ENCODE results near the gene ARHGEF10L.
A peak's percentile ranks its signal among the peaks of the same experiment; 100 is the strongest.
"Not testable (repeated sequence)": the region's sequence is repeated elsewhere in the genome, so short reads cannot be mapped to it uniquely, and the experiment has no call there.

Gene ARHGEF10L

DNA sequence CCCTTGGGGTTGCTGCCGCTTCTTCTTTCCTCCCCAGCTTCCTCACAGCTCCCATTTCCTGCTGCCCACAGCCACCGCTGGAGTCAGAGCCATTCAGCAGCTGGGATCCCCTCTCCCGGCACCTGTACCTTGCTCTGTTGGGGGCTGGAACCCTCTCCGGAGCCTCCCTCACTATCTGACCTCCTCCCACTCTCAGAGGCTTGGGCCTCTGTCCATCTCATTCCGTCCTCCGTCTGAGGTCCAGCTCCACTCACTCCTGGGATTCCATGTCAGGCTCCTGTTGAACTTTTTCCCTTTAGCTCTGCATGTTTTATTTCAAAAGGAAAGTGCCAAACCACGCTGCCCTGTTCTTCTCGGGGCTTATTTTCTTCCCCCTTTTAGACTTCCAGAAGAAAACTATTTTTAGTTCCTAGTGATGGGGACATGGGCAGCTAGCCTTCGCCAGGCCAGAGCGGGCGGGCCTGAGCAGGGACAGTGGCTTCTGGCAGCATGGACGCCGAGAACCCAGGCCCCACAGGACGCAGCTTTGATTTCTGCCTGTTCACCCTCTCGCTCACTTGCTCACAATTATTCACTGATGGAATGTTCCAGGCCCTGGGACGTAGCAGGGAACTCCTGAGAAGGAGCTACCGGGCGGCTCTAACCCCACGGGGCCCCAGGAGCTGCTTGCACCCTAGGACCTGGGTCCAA lies 79.2 kb downstream of the ARHGEF10L start:
- H3K9ac ChIP-seq (ENCODE audit: low read depth in 1 of 2, low read length in 2 of 2) = no peak overlapping the region
- no peaks in the 10 kb centered on the region for H3K27me3 ChIP-seq (ENCODE audit: control insufficient read depth in 2 of 2, insufficient read depth in 2 of 2, low read length in 2 of 2)
- no peaks in the 10 kb centered on the region for H3K9me3 ChIP-seq (ENCODE audit: control insufficient read depth in 2 of 2, low read length in 2 of 2)
- H3K27ac ChIP-seq (ENCODE audit: low read depth in 2 of 2, low read length in 2 of 2) = peak overlapping the region; percentile 16 to 47
- peaks cover 71 to 82% of the 10 kb centered on the region in 2 donors for H3K36me3 ChIP-seq (ENCODE audit: control insufficient read depth in 2 of 2, insufficient read depth in 2 of 2, low read length in 2 of 2)
- H3K4me3 ChIP-seq (ENCODE audit: low read length in 2 of 2) = peak overlapping the region; percentile 20 to 22
- peaks cover 2 to 6% of the 10 kb centered on the region in 2 donors for H3K4me1 ChIP-seq (ENCODE audit: control insufficient read depth in 2 of 2, insufficient read depth in 2 of 2, low read length in 2 of 2)

DNA sequence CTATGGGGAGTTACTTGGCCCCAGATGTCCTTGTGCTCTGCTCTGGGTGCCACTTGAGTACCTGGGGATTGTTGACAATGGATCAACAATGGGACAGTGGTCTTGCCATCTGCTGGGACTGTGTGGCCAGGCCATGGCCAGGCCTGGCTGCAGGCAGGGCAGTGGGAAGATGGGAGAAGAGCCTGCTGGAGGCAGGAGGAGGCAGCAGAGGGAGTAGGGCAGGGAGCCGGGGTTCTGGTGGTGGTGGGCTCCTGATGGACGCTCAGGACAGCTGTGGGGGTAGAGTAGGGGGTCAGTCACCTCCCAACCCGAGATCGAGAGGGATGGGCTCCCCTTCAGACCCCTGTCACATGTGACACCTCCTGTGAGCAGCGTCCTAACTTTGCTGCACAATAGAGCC lies 81.0 kb downstream of the ARHGEF10L start:
- H3K27ac ChIP-seq (ENCODE audit: low read depth in 2 of 2, low read length in 2 of 2) = no peak overlapping the region
- H3K27me3 ChIP-seq (ENCODE audit: control insufficient read depth in 2 of 2, insufficient read depth in 2 of 2, low read length in 2 of 2) = no peaks in the 10 kb centered on the region
- peaks cover 79 to 85% of the 10 kb centered on the region in 2 donors for H3K36me3 ChIP-seq (ENCODE audit: control insufficient read depth in 2 of 2, insufficient read depth in 2 of 2, low read length in 2 of 2)
- H3K4me1 ChIP-seq (ENCODE audit: control insufficient read depth in 2 of 2, insufficient read depth in 2 of 2, low read length in 2 of 2) = peaks cover 2 to 6% of the 10 kb centered on the region in 2 donors
- H3K9ac ChIP-seq (ENCODE audit: low read depth in 1 of 2, low read length in 2 of 2) = no peak overlapping the region
- no peaks in the 10 kb centered on the region for H3K9me3 ChIP-seq (ENCODE audit: control insufficient read depth in 2 of 2, low read length in 2 of 2)
- no peak overlapping the region for H3K4me3 ChIP-seq (ENCODE audit: low read length in 2 of 2)

DNA sequence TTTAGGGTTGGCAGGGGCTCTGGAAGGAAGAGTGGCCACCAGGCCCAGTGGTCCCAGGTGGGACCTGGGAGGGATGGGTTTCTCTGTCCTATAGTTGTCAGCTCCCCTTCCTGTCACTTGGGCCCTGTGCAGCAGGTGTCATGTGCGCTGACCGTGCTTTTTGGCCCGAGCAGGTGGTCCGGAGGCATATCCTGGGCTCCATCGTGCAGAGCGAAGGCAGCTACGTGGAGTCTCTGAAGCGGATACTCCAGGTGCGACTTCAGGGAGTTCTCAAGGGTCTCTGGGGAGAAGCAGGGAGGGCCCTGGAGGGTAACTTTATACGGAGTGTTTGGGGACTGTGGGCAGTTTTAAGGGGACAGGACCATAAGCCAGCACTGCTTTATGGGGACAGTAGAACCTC lies 82.2 kb downstream of the ARHGEF10L start:
- H3K4me1 ChIP-seq (ENCODE audit: control insufficient read depth in 2 of 2, insufficient read depth in 2 of 2, low read length in 2 of 2) = peaks cover 2 to 6% of the 10 kb centered on the region in 2 donors
- no peak overlapping the region for H3K9ac ChIP-seq (ENCODE audit: low read depth in 1 of 2, low read length in 2 of 2)
- H3K4me3 ChIP-seq (ENCODE audit: low read length in 2 of 2) = no peak overlapping the region
- no peaks in the 10 kb centered on the region for H3K27me3 ChIP-seq (ENCODE audit: control insufficient read depth in 2 of 2, insufficient read depth in 2 of 2, low read length in 2 of 2)
- H3K36me3 ChIP-seq (ENCODE audit: control insufficient read depth in 2 of 2, insufficient read depth in 2 of 2, low read length in 2 of 2) = peaks cover 83 to 87% of the 10 kb centered on the region in 2 donors
- H3K27ac ChIP-seq (ENCODE audit: low read depth in 2 of 2, low read length in 2 of 2) = no peak overlapping the region
- no peaks in the 10 kb centered on the region for H3K9me3 ChIP-seq (ENCODE audit: control insufficient read depth in 2 of 2, low read length in 2 of 2)

DNA sequence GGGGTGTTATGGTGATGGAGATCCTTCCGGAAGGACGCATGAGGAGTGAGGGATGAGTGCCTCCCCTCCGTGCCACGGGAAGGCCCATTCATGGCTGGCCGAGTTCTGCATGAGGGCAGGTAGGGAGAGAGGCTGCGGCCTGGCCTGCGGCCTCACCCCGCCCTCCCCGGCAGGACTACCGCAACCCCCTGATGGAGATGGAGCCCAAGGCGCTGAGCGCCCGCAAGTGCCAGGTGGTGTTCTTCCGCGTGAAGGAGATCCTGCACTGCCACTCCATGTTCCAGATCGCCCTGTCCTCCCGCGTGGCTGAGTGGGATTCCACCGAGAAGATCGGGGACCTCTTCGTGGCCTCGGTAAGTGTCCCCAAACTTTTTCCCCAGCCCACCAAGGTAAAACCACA lies 83.3 kb downstream of the ARHGEF10L start:
- H3K9ac ChIP-seq (ENCODE audit: low read depth in 1 of 2, low read length in 2 of 2) = no peak overlapping the region
- H3K4me1 ChIP-seq (ENCODE audit: control insufficient read depth in 2 of 2, insufficient read depth in 2 of 2, low read length in 2 of 2) = peaks cover 1 to 2% of the 10 kb centered on the region in 2 donors

DNA sequence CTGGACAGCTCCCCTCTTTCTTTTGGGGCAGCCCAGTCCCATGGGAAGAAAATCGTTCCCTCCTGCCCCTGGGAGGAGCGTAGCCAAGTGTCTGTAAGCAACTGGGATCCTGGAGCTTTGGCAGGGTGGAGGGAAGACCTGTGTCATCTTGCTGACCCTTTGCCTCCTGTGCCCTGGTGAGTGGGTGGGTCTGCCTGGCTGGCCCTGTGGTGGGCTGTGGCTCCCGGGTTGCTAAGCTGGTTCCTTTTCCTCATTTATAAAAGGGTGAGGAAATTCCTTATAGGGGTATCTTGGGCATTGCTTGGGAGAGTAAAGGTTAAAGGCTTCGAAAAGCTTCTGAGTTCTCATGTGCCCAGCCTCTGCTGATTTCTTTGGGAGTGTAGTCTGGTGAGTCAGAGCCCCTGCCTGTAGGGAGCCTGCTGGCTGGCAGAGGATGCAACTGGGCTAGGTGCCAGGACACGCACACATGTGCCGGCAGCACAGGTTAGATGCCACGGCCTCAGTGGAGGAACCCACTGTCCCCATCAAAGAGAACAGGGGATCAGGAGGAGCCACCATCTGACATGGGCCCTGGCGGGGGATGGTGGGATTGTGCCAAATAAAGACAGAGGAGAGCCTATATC lies 85.2 kb downstream of the ARHGEF10L start:
- H3K9me3 ChIP-seq (ENCODE audit: control insufficient read depth in 2 of 2, low read length in 2 of 2) = no peaks in the 10 kb centered on the region
- H3K27ac ChIP-seq (ENCODE audit: low read depth in 2 of 2, low read length in 2 of 2) = no peak overlapping the region
- no peaks in the 10 kb centered on the region for H3K27me3 ChIP-seq (ENCODE audit: control insufficient read depth in 2 of 2, insufficient read depth in 2 of 2, low read length in 2 of 2)
- peaks cover 85 to 86% of the 10 kb centered on the region in 2 donors for H3K36me3 ChIP-seq (ENCODE audit: control insufficient read depth in 2 of 2, insufficient read depth in 2 of 2, low read length in 2 of 2)
- no peak overlapping the region for H3K4me3 ChIP-seq (ENCODE audit: low read length in 2 of 2)
- H3K9ac ChIP-seq (ENCODE audit: low read depth in 1 of 2, low read length in 2 of 2) = no peak overlapping the region
- H3K4me1 ChIP-seq (ENCODE audit: control insufficient read depth in 2 of 2, insufficient read depth in 2 of 2, low read length in 2 of 2) = no peaks in the 10 kb centered on the region

More for the DNA sequence above, 83.3 kb downstream of the ARHGEF10L start:
- peaks cover 87 to 88% of the 10 kb centered on the region in 2 donors for H3K36me3 ChIP-seq (ENCODE audit: control insufficient read depth in 2 of 2, insufficient read depth in 2 of 2, low read length in 2 of 2)
- no peaks in the 10 kb centered on the region for H3K9me3 ChIP-seq (ENCODE audit: control insufficient read depth in 2 of 2, low read length in 2 of 2)
- H3K4me3 ChIP-seq (ENCODE audit: low read length in 2 of 2) = no peak overlapping the region
- no peak overlapping the region for H3K27ac ChIP-seq (ENCODE audit: low read depth in 2 of 2, low read length in 2 of 2)
- no peaks in the 10 kb centered on the region for H3K27me3 ChIP-seq (ENCODE audit: control insufficient read depth in 2 of 2, insufficient read depth in 2 of 2, low read length in 2 of 2)

DNA sequence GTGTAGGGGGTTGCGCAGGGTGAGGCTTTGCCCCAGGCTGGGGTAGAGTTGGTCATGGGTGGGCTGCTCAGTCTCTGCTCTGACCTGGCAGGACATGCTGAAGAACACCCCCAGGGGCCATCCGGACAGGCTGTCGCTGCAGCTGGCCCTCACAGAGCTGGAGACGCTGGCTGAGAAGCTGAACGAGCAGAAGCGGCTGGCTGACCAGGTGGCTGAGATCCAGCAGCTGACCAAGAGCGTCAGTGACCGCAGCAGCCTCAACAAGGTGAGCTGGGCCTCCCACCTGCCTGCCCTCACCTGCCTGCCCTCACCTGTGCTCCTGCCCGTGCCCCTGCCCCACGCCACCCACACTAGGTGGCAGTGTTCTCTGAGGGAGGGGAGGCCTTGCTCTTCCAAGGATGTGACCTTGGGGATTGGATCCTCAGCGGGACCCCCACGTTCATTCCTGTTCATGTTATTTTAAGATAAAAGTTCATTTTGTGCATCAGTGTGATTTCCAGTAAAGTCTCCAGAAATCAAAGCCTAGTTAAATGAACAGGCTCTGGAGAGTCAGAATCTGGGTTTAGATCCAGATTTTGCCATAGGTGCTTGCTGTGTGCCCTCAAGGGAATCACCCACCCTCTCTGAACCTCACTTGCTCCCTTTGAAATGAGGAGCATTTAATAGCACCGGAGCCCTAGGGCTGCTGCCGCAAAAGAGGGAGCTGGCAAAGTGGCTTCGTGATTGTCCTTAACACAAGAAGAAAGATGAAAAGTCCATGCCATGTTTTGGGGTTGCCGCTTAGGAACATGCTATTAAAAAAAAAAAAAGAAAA lies 87.9 kb downstream of the ARHGEF10L start:
- no peaks in the 10 kb centered on the region for H3K4me1 ChIP-seq (ENCODE audit: control insufficient read depth in 2 of 2, insufficient read depth in 2 of 2, low read length in 2 of 2)
- H3K27ac ChIP-seq (ENCODE audit: low read depth in 2 of 2, low read length in 2 of 2) = no peak overlapping the region
- H3K36me3 ChIP-seq (ENCODE audit: control insufficient read depth in 2 of 2, insufficient read depth in 2 of 2, low read length in 2 of 2) = peaks cover 89 to 94% of the 10 kb centered on the region in 2 donors
- no peak overlapping the region for H3K4me3 ChIP-seq (ENCODE audit: low read length in 2 of 2)
- H3K9ac ChIP-seq (ENCODE audit: low read depth in 1 of 2, low read length in 2 of 2) = no peak overlapping the region
- H3K9me3 ChIP-seq (ENCODE audit: control insufficient read depth in 2 of 2, low read length in 2 of 2) = no peaks in the 10 kb centered on the region
- no peaks in the 10 kb centered on the region for H3K27me3 ChIP-seq (ENCODE audit: control insufficient read depth in 2 of 2, insufficient read depth in 2 of 2, low read length in 2 of 2)

DNA sequence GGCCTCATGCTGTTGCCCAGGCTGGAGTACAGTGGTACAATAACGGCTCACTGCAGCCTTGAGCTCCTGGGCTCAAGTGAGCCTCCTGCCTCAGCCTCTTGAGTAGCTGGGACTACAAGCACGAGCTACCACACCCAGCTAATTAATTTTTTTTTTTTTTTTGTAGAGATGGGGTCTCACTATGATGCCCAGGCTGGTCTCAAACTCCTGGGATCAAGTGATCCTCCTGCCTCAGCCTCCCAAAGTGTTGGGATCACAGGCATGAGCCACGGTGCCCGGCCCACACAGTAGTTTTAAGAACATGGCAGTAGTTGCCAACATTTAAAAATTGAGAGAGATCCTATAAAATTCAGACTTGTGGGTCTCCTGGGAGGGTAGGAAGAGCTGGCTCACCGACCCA lies 89.5 kb downstream of the ARHGEF10L start:
- H3K9ac ChIP-seq (ENCODE audit: low read depth in 1 of 2, low read length in 2 of 2); H3K4me1 ChIP-seq (ENCODE audit: control insufficient read depth in 2 of 2, insufficient read depth in 2 of 2, low read length in 2 of 2); H3K27me3 ChIP-seq (ENCODE audit: control insufficient read depth in 2 of 2, insufficient read depth in 2 of 2, low read length in 2 of 2); H3K4me3 ChIP-seq (ENCODE audit: low read length in 2 of 2); H3K9me3 ChIP-seq (ENCODE audit: control insufficient read depth in 2 of 2, low read length in 2 of 2): not testable (repeated sequence)
- Histone ChIP-seq H3K36me3 (ENCODE audit: control insufficient read depth in 2 of 2, insufficient read depth in 2 of 2, low read length in 2 of 2) (peaks cover 83 to 90% of the 10 kb centered on the region in 2 donors), H3K27ac (ENCODE audit: low read depth in 2 of 2, low read length in 2 of 2) (peak overlapping the region in 1 of 2 donors; percentile 14)

DNA sequence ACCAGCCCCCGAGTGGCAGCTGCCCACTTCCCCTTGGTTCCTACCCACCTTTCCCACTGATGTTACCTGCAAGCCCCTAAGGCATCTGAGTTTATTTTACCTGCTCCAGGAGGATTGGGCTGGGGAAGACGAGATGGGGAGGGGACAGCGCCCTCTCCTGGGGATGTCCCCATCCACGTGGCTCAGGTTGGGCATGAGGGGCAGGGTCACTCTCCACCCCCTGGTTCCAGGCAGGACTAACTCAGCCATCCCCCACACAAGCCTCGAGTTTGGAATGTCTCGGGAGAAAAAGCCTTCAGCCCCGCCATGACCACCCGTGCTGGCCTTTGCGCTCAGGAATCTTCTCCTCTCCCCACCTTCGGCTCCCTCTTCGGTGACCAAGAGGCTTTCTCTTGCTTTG lies 90.0 kb downstream of the ARHGEF10L start:
- Histone ChIP-seq H3K27me3 (ENCODE audit: control insufficient read depth in 2 of 2, insufficient read depth in 2 of 2, low read length in 2 of 2) (no peaks in the 10 kb centered on the region), H3K4me1 (ENCODE audit: control insufficient read depth in 2 of 2, insufficient read depth in 2 of 2, low read length in 2 of 2) (no peaks in the 10 kb centered on the region), H3K9me3 (ENCODE audit: control insufficient read depth in 2 of 2, low read length in 2 of 2) (no peaks in the 10 kb centered on the region), H3K27ac (ENCODE audit: low read depth in 2 of 2, low read length in 2 of 2) (peak overlapping the region; percentile 9 to 14), H3K4me3 (ENCODE audit: low read length in 2 of 2) (no peak overlapping the region), H3K9ac (ENCODE audit: low read depth in 1 of 2, low read length in 2 of 2) (no peak overlapping the region), H3K36me3 (ENCODE audit: control insufficient read depth in 2 of 2, insufficient read depth in 2 of 2, low read length in 2 of 2) (peaks cover 82 to 90% of the 10 kb centered on the region in 2 donors)

DNA sequence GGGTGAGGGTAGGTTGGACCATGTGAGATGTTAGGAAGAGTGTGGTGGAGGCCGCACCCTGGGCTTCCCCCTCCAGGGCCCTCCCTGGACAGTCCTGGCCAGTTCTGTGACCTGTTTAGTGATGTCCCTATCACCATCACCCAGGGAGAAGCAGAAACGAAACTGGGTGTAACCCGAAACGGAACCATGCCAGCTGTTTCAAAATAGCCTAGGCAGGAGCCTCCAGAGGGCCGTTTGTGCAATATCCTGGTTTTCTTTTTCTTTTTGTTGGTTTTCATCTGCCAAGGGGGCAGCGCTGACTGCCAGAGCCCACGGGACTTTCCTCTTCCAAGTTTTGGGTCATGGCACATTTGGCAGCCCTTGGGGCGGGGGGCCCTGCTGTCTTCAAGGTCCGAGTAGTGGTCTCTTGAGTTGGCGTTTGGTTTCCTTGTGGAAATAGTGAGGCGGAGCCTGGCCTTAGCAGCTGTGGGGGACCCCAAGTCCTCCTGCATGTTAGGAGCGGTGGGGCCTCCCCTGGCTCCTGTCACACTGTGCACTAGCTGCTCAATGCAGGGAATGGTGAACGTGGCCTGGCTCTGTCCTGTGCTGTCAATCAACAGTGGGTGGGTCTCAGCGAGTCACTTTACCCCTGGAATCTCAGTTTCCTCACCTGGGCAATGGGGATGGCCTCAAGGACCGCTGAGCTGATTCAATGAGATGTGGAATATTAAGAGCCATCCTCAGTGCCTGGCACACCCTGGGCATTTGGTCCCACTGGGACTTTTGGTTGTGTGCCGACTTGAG lies 90.7 kb downstream of the ARHGEF10L start:
- Histone ChIP-seq H3K27ac (ENCODE audit: low read depth in 2 of 2, low read length in 2 of 2) (peak overlapping the region; percentile 16 to 35), H3K27me3 (ENCODE audit: control insufficient read depth in 2 of 2, insufficient read depth in 2 of 2, low read length in 2 of 2) (no peaks in the 10 kb centered on the region), H3K36me3 (ENCODE audit: control insufficient read depth in 2 of 2, insufficient read depth in 2 of 2, low read length in 2 of 2) (peaks cover 83 to 90% of the 10 kb centered on the region in 2 donors)

More for the DNA sequence above, 90.7 kb downstream of the ARHGEF10L start:
- no peaks in the 10 kb centered on the region for H3K9me3 ChIP-seq (ENCODE audit: control insufficient read depth in 2 of 2, low read length in 2 of 2)
- H3K9ac ChIP-seq (ENCODE audit: low read depth in 1 of 2, low read length in 2 of 2) = peak overlapping the region in 1 of 2 donors; percentile 32
- H3K4me3 ChIP-seq (ENCODE audit: low read length in 2 of 2) = no peak overlapping the region
- no peaks in the 10 kb centered on the region for H3K4me1 ChIP-seq (ENCODE audit: control insufficient read depth in 2 of 2, insufficient read depth in 2 of 2, low read length in 2 of 2)

Measured in mucosa of rectum (tissue), 2 donors.